Embryonic facial prominence (tissue), 1 donor: ENCODE measurements around the gene ITGB4.

ENCODE experiments used
- DNase-seq: peaks from one replicate; pipeline ENCODE4 v3.0.0-alpha.2; 2016; ENCODE audit errors: extremely low spot score

ITGB4 gene

DNA sequence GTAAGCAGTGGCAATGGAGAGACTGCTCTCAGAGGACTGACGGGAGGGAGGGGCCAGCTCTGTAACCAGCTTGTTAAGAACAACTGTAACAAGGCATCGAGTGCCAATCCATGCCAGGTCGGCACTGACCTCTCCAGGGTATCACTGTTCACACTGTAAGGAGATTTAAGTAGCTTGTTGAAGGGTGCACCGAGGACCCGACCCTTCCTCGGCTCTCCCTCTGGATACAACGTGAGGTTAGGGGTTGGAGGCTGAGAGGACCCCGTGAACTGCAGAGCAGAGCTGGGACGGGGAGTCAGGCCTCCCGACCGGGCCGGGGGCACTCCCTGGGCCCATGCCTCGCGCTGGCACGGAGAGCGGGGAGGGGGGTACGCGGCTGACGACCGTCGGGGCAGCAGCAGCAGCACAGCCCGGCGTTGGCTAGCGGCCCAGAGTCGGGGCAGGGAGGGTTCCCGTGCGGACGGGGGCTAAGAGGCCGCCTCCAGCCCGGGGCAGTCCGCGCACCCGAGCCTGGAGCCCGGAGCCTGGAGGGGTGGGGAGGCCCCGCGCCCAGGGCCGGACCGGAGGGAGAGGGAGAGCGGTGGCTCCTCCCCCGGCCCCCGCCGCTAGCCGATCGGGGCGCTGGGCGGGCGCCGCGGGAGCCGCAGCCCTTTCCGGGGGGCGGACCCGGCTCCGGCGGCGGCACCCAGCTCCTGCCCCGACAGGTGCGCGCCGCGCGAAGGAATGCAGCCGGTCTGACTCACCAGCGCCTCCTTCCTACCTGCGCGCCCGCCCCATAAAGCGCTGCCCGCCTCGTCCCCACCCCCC is at the start of gene ITGB4:
Gene ITGB4, plus strand, starts transcription at position 804 of the 807 bp plus-strand sequence. CDS start 3,245 bp downstream, outside the sequence.
- DNase-seq = no peak

DNA sequence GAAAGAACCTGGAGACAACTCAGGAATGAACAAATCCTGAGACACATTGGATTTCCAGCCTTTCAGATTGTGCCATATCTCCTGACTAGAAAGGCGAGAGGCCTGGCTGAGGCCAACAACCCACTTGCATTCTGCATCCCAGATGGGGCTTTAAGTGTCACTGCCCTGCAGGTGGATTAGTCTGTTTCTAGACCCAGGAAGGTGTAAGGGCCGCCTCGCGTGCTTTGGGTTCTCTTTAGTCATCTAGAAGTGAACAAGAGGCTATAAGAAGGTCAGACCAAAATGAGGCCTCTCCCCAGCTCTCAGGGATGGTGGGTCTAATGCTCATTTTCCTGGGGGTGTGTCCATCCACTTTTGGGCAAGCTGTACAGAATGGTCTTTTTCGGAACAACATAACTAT is 49.2 kb upstream of the ITGB4 start:
- DNase-seq = no peak

DNA sequence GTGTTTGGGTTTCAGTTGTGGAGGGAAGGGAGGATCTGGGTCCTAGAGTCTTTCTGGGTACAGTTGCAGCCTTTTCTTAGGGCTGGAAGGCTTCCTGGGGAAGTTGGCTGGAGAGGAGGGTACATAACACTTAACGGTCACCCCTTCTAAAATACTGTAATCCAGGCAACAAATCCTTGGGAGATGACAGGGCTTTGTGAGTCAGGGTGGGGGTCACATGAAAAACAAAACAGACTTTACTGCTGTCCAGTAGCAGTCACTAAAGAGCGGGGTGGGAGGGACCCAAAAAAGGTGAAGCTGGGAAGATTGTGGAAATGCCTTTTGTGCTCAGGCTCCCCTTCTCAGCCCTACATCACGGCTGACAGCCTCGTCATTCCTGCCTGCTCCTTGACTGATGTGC is 47.8 kb upstream of the ITGB4 start:
- DNase-seq = no peak

DNA sequence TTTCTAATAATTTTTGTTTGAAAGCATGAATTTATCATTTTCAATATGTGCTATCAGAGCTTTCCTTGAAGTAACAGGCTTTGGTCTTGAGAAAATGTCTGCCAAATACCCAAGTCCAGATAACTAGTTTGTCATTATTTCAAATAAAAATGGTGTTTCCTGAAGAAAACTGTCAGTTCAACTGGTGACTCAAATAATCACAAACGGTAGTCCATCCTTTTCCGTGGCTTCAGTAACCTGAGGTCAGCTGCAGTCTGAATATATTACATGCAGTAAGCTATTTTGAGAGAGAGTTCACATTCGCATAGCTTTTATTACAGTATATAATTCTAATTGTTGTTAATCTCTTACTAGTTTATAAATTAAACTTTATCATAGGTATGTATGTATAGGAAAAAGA is 44.8 kb upstream of the ITGB4 start:
- DNase-seq = no peak

DNA sequence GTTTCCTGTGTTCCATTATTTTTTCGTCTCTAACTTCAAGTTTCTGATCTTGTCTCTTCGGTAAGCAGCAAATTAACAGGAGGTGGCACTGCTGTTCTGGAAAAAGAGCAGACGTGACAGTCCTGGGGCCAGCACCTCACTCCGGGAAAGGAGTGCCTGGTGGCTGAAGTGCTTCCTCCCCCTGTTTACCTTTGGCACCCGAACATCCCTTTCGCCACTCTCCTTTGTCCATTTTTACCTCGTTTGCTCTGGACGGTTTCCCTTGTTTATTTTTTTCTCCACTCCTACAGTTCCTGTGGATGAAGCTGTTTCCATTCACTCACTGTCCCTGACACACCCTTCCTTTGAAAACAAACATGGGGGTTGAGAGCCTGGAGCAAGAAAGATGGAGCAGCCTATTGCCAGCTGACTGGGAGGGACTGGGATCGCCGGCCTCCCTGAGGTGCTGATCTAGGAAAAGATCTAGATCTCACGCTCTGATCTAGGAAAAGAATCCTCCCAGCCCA is 41.5 kb upstream of the ITGB4 start:
- no peak for DNase-seq

DNA sequence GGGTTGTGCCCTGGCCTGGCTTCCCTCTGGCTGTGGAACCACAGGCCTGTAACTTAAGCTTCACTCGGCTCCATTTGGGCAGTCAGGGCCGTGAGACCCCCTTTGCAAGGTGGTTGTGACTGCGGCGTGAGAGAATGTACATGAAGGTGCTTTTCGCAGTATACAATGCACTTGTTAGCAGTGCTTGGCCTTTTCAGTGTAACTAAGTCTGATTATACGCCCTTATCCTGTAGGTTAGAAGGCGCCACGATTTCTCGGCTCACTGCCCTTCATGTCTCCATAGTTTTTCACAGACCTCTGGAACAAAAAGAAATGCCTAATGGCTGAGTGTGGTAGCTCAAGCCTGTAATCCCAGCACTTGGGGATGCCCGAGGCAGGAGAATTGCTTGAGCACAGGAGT is 40.8 kb upstream of the ITGB4 start:
- no peak for DNase-seq

DNA sequence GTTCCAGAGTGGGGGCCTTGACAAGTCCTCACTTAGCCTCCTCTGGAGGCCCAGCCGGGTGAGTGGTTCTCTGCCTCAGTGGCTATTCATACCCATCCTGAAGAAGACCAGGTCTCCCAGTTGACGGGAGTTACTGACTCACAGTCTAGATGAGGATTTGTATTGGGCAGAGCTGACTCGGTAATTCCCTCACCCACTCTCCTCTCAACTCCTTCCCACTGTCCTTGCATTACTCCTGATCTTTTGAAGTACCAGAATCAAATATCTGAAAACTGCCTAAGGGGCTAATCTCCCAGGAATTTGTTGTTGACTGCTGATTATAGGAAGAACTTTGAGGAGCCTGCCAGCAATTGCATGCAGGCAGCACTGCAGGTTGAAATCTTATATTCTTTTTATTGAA is 40.0 kb upstream of the ITGB4 start:
- no peak for DNase-seq

DNA sequence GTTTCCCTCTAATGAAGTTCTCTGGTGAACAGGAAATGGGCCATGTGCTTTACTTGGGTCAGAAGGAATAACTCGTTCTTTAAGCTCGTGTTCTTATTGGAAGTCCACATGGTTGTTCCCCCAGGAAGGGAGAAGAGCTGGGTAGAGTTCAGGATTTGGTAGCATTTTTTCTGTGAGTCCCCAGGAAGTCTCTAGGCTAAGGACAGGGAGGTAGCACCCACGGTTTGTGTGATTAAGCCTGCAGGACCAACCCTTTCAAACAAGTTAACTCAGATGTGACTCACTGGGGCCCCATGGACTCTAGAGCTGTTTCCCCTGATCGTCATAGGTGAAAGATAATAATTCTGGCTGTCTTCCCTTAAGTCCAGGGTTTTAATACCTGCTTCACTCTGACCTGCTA is 37.7 kb upstream of the ITGB4 start:
- DNase-seq = no peak

DNA sequence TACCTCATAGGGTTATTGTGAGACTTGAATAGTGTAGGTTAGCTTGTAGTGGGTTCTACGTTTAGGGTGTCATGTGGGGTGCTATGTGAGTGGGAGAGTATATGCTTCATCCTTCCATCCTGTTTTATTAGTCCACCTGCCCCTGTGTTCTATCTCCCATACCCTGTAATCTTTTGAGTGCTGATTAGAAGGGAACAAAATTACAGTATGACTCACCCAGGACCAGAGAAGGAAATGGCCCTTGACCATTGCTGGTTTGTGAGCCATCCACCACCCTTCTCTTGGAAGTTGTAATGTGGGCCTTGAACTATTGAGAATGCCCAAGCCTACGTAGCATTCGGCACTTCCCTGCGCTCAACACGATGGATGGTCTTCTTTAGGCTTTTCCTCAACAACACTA is 37.0 kb upstream of the ITGB4 start:
- no peak for DNase-seq

DNA sequence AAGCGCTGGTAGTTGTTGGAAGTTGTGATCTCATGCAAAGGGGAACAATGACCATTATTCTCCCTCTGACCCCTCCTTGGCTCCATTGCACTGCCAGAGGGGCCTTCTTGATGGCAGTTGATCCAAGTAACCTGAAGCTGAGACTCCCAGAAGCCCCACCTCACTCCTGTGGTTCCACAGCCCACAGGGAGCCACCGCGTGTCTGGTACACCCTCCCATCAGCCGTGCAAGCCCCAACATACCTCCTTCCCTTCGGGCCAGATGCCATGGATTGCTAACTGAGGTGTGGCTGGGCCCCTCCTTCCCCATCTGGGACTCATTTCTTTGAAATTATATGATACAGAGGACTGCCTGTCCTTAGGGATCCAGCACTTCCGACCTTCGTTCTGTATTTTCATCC is 36.3 kb upstream of the ITGB4 start:
- no peak for DNase-seq

DNA sequence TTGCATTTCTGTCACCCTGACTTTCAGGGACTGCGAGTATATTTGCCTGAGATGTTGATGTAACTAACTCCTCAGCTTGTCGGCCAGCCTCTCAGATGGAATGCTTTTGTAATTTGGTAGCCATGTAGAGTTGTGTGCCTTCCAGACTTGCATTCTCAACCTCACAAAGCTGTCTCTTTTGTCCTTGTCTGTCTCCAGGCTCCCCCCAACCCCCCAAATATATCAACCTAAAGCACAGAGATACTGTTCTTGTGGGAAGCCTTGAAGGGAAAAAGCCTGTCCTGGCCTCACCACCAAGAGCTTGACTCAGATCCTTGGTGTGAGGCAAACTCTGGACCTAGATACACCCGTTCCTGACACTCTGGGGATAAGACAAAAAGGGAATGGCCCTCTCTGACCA is 35.8 kb upstream of the ITGB4 start:
- DNase-seq = no peak

DNA sequence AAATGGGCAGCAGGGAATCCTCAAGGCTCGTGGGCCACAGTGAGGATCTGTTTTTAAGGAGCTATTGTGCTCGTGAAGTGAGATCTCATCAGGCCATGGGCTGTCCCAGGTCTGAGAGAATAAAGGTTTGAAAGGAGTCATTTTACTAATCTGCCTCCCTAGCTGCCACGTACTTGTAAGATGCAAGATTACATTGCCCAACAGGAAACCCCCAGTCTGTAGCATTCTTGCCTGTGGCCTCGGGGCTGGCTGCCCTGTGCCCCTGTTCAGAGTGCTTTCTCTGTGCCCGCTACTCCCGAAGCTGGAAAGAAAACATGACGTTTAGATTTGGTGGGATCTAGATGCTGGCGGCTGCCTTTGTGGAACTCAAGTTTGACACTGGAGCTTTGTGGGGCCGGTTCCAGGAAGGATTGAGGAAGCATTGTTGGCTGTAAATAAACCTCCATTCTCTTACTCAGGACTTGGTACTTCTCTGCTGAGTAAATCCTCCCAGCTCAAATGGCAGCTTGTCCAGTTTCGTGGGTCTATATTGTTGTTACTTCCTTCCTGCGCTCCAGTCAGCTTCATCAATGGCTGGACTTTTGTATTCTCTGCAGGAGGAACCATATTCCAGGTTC is 32.9 kb upstream of the ITGB4 start:
- no peak for DNase-seq

DNA sequence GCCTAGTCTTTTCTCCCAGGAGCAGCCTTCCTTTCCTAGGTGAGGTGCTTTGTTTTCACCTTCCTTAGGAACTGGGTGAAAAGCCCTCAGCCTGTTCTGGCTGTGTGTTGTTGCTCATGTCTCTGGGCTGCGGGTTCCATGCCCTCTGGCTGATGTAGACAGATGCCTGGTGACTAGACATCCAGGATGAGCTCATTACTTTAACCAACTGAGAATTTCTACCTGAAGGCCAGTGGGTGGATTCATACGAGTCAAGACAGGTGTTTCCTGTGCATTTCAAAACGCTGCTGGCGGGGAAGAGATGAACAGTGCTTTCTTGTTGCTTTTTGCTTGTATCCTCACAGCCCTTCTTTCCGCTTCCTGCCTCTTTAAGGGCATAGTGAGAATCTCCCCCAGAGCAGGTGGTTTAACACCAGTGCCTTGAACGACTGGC is 31.8 kb upstream of the ITGB4 start:
- DNase-seq = no peak

DNA sequence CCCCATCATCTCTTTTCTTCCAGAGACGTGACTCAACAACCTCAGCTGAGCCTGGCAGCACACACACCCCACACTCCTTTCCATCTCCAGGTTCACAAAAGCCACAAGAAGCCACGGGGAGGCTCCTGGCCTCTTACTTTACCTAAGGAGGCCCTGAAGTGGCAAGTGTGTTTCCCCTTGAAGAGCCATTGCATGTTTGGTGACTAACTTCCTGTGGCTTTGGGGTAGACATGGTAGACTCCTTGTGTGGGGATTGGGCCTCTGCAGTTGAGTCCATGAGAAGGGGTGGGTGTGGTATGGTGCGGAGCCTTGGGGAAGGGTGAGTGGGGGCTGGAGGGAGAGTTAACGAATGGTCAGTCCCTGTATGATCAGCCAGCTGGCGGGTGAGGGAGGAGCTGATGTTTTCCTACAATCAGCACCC is 29.9 kb upstream of the ITGB4 start:
- no peak for DNase-seq

DNA sequence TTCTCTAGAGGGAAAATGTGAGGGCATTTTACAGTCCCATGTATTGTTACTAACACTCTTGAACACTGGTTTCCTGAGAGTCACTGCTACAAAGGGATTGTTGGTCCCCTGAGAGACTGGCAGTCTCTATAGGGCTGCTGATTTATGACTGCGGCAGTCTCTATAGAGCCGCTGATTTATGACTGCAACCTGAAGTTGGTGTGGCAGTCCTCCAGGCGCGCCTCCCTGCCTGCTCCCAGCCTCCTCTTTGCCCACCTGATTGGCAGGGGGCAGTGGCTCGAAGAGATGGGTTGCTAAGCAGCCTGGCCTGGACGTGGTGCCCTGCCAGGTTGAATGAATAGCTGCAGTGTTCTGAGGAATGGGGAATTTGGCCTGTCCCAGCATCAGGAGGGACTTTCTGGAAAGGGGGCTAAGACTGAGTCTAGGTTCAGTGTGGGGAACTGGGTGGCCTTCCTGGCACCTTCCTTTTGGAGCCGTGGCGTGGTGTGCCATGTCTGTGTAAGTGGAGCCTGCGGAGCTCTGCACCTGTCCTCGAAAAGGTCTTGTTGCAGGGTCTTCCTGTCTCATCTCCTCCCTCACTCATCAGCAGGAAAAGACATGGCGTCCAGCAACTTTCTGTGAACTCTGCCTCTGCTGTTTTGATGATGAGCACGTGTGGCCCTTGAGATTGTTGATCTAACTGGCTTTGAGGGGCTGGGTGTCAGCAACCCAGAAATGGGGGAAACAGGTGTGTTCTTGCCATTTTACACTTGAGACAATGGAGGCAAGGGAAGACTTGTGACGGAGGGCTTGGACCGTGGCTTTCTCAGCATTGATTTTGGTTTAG is 29.2 kb upstream of the ITGB4 start:
- DNase-seq = no peak

DNA sequence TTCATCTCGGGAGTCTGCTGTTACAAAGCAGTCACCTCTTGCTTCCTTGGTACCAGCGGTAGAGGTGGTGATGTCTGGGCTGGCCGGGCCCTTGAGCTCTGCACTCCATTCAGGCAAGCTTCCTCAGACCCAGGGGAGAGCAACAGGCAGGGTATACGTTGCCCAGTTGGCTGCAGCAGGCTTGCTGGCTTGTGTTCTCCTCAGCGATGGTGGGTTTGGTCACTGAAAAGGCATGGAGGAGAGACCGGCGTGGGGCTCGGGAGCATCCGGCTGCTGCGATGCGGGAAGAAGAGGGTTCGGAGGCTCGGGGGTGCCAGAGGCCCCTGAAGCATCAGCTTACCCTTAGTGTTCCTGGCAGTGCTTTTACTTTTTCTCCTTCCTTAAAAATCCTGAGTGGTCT is 28.3 kb upstream of the ITGB4 start:
- DNase-seq = no peak

DNA sequence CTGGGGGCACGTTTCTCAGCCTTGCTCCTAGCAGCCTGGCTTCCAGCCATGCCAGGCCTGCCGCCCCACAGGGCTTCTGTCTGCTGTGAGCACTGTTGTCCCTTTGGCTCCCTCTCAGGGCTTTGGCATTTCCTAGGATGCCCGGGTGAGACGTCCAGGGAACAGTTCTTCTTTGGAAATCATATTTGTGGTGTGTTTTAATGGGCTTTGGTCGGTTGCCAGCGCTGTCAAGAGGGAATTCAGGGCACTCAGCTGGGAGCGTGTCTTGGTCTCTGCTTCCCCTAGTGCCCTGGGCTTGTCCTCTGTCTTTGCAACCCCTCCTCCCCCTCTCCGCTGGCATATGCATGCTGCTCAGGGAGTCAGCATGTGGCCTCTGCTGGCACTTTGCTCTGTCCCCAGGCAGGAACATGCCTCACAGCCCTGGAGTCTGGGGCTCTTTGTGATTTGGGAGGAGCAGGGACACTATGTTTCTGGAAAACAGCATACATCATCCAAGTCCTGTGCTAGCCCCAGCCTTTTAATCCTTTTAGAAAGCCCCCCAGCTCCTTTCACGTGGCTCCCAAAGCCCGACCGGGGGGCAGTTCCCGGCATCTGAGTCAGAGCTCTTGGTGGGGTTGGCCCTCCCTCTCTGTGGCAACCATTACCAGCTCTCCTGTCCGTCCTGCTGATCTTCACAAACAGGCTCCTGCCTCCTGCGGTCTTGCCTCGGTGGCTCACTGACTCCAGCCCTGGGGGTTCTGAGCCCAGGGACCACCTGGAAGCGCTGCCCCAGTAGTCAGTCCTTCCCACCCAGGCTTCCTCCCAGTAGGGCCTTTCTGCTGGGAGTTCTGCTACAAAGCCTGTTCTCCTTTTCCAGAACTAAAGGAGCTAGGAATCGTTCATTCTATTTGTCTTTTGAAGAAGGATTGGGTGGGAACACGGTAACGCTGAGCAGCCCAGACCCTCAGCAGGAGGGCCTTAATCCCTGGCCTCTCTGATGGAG is 27.5 kb upstream of the ITGB4 start:
- no peak for DNase-seq

DNA sequence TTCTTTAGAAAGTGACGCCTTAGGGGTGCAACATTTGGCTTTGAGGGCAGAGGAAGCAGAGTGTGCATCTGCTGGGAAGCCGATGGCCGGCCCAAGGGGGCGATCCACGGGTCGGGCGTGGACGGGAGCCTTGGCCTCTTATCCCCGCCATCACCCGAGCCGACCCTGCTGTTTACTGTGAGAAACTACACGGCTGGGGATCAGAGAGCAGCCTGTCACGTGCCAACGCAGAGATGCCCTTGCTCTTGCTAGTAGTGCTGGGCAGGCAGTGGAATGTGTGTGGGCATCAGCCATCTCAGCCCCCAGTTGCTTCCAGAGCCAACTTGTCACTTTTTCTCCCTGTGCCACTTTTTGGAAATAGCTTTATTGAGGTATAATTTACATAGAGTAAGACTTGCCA is 26.7 kb upstream of the ITGB4 start:
- no peak for DNase-seq

DNA sequence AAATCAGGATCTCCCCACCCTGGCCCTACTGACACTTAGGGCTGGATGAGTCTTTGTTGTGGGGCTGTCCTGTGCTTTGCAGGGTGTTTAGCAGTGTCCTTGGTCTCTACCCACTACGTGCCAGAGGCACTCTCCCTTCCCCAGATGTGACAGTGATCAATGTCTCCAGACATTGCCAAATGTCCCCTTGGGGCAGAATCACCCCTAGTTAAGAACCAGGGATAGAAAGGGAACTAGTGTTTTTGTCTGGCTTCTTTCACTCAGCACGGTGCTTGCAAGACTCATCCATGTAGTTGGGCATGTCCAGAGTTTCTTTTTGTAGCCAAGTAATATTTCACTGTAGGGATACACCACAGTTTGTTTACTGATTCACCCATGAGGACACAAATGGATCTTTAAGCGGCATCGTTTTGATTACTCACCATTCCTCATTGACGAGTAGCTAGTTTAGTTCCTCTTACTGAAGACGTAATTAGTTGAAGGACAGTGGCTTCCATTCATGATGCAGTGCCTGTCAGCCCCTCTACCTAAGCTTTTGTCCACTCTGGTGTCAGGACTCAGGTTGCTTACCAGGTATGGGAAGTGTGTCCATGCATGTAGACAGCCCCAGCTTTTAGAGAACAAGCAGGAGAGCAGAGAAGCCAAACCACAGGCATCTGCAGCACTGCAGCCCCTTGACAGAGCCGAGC is 26.0 kb upstream of the ITGB4 start:
- DNase-seq = no peak

DNA sequence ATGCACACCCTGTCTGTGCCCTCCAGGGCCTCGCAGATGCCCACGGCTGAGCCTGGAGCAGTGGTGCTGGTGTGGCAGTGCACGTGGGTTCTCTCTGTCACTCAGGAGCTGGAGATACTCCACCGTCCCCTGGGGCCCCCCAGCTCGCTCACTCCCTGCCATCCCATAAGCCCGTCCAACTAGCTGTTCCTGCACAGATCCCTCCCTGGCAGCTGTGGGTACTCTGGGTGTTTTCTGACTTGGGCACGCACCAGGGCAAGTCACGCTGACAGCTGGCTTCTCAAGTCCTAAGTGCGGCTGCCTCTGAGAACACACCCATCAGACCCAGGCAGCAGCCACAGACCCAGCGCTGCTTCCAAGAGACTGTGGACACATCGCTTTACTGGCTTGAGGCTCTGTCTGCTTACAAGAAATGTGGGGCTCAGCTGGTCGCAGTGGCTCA is 25.4 kb upstream of the ITGB4 start:
- no peak for DNase-seq
